DMS53 treated with DMSO at 0.1 percent for 48 hours (cell line): ENCODE results near the gene TANGO6.

ENCODE experiments used
- DNase-seq: peaks from one replicate; lab custom pipeline; 2025; ENCODE audit not compliant: unreplicated experiment; lab: John Stamatoyannopoulos, UW

The TANGO6 gene

DNA sequence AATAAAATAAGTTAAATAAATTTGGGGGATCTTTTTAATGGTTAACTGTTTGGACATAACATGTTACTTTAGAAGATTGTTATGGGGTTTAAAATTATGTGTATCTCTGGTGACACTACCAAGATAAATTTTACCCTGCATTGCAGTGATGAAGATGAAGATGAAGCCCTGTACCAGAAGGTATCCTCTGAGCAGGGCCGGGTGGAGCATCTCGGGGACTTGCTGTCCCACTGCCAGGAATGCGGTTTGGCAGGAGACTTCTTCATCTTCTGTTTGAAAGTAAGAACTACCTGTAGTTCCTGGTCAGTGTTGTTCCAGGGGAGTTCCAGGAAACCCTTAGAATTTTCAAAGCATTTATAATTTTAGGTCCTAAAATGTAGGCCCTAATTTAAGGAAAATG, 64.0 kb downstream of the TANGO6 start:
- DNase-seq = no peak

- no peak for DNase-seq
Observed at GRCh38 chr16:68907781-68908181, 64.5 kb downstream of the TANGO6 start.

DNA sequence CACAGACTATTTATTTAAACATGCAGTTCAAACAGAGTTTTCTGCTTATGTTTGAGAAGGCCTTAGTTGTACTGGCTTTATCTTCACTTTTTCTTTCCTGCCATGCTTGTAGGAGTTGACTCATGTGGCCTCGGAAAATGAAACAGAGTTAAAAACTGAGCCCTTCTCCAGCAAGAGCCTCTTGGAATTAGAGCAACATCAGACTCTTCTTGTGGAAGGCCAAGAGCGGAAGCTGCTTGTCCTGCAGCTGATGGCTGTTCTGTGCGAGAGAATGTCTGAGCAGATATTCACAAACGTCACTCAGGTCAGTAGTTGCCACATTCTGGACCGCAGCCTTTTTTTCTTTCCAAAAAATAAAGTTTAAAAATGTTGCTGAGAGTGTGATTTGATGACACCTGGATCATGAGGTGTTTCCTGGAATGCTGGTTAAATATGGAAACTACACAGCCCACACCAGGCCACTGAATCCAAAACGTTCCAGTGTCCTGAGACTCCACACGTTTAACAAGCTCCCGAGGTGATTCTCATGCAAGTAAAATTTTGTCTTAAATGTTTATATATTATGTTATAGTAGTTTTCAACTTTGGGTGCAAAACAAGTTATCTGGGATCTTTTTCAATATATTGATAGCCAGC, 65.9 kb downstream of the TANGO6 start:
- DNase-seq = no peak

DNA sequence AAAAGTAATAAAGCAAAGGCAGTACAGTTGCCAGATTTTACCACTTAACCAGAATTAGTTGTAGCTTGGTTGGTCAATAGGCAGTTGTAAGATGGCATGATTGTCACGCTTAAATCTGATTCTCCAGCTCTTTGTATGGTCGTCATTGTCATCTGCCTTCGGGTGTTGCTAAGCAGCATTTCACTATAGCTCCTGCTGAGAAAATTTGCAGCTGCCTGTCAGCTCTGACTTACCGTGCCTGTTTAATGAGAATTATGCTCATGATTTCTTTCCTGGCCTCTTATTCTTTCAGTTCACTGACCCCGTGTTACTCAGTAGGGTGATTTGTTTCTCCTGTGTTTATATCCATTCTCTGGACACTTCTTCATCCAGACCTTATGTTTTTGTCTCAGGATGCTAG, 66.7 kb downstream of the TANGO6 start:
- DNase-seq = no peak

DNA sequence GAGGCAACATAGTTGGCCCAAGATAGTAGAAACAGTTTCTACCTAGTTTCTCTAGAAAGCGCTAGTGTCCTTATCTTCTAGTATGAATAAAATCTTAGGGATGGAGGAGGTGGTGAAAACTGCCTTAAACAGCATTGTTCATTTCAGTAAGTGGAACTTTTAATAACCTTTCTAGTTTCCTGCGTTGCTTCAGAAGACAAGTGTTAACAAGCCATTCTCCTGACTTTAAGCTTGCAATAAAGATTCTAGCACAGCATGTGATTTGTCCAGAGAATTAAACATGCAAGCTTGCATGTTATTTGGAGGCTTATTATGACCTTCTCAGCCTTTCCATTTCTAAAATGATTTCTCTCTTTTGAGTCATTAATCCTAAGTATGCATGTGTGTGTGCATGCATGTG, 72.3 kb downstream of the TANGO6 start:
- DNase-seq = no peak

DNA sequence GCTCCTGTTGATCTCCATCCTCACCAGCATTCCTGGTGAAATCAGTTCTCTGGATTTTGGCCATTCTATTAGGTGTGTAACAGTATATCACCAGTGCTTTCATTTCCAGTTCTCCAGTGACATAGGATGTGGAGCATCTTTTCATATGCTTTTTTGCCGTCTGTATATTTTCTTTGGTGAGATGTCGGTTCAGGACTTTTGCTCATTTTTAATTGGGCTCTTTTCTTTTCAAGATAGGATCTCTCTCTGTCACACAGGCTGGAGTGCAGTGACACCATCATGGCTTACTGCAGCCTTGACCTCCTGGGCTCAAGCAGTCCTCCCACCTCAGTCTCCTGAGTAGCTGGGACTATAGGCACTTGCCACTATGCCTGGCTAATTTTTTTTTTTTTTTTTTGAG, 74.2 kb downstream of the TANGO6 start:
- no peak for DNase-seq

DNA sequence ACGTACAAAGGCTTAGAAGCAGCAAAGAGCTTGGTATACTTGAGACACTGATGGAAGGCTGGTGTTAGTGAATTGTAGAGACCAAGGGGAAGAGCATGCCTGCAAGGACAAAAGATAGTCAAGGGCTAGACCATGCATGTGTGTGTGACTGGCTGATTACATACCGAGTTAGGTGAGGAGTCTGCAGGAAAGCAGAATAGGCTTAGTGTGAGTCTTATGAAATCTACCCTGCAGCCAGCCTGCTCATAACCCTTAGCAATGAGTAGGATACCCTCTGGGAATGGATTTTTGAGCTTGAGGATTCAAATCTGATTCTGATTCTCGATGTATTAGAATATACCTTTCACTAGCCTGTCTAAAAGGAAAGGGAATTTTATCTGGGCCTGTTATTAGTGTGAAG, 77.0 kb downstream of the TANGO6 start:
- no peak for DNase-seq

- no peak for DNase-seq
Observed at GRCh38 chr16:68921637-68922036, 78.3 kb downstream of the TANGO6 start.

- no peak for DNase-seq
Observed at GRCh38 chr16:68923116-68923515, 79.8 kb downstream of the TANGO6 start.

GRCh38 chr16:68927018-68927417, 83.7 kb downstream of the TANGO6 start:
- no peak for DNase-seq

DNA sequence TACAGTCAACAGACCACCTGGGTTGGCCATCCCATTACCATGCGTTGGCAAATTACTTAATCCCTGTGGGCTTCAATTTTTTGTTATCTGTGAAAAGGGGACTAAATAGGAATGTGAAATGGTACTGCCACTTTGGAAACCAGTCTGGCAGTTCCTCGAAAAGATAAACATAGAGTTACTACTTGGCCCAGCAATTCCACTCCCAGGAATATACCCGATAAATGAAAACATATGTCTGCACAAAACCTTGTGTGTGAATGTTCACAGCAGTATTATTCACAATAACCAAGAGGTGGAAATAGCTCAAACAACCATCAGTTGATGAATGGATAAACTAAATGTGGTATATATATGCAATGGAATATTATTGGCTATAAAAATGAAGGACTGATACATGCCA, 87.9 kb downstream of the TANGO6 start:
- no peak for DNase-seq

GRCh38 chr16:68934402-68934801, 91.1 kb downstream of the TANGO6 start:
- DNase-seq = no peak

- no peak for DNase-seq
Observed at GRCh38 chr16:68935008-68935407, 91.7 kb downstream of the TANGO6 start.

- DNase-seq = no peak
Observed at GRCh38 chr16:68936736-68937631, 93.7 kb downstream of the TANGO6 start.

GRCh38 chr16:68939692-68940320, 96.5 kb downstream of the TANGO6 start:
- no peak for DNase-seq

DNA sequence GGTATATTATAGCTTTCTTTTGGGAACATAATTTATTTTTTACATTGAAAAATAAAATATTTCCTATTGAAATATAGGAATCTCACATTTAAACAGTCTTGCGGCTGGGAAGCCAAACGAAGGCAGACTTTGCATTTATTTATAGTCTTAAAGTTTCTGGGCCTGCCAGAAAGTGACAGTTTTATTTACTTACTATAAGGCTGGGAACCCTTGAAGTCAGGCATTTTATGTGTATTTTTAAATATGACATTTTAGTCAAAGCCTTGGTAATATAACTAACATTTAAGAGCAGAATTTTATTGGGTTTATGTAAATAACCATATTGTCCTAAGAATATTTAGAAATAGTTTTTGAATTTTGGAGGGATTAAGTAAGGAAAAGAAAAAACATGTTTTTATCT, 97.5 kb downstream of the TANGO6 start:
- DNase-seq = no peak

- DNase-seq = no peak
Observed at GRCh38 chr16:68943961-68944360, 100.6 kb downstream of the TANGO6 start.

DNA sequence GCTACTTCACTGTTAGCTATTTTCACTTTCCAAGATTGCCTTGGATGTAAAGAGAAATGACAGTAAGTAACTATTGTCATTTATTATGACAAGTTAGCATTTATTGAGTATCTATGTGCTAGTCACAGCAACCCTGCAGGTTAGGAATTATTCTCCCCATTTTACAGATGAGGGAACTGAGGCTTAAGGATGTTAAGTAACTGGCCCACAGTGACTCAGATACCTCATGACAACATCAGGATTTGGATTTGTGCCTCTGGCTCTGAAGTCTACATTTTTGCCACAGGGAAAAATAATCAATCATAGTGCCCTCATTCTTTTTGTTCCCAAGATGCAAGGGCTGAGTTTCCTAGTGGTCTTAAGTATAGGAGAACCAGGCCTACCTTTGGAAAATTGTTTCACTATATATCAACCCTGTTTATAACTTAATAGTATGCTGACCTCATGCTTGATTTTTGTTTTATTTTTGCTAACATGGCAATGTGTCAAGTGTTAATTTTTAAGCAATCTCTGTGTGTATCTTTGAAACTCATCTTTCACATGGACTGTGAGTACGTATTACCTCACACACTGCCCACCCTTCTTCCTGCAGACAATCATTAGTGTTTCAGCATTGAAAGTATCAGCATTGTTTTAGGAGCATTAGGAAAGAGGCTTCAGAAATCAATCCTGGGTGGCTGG, 105.0 kb downstream of the TANGO6 start:
- DNase-seq = no peak

GRCh38 chr16:68951991-68952877, 108.9 kb downstream of the TANGO6 start:
- DNase-seq = no peak

DNA sequence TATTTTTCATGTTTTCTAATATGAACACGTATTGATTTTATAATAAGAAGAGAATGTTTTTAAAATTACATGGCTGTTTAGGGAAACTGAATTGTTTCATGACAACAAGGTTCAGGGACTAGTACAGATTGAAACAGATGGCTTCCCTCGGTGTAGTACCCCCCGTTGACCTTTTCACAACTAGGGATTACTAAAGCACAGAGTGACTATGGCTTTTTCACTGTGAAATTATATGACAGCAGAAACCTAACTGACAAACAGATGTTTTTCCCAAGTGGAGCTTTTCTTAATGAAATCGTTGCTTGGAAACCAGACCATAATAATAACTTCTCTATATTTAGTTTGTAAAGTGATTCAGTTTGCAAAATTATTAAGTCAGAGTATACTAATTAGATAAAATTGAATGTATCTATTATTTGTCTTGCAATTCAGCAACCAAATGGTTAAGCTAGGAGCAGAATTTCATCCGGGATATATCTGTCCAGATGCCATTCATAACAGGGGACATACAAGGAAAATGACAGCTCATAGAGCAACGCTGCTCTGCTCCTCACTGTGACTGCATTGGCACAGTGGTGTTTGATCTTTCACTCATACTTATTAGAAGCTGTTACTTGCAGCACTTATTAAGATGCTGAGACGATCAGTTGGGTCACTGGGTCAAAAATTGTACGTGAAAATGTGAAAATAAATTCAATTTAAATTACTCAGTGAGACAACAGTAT, 111.7 kb downstream of the TANGO6 start:
- DNase-seq = no peak
